ENCODE results near the gene LRRC23. TPM values are rescaled to one million over a fixed set of nuclear protein-coding genes. Genes with fewer than 3 reads are reported as not detected.

Gene LRRC23
- polyA plus RNA-seq, 1 of the 3 experiments (the other 2 are of a cell fraction), result 11.9 TPM

DNA sequence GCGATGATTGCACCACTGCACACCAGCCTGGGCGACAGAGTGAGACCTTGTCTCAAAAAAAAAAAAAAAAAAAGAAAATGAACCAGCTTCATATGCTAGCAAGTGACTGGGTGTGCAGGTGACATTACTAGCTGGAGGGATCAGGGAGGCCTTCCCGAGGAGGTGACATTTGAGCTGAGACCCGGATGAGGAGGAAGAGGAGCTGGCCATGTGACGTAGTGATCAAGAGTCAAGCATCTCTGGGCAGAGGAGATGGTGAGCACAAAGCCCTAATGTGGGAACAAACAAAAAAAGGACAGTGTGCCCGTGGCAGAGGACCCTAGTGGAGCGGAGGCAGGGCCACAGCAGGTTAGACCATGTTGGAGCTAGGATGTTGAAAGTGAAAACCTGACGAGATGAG lies 43.0 kb downstream of the LRRC23 start:
- no peaks in the 10 kb centered on the region for H3K9me3 ChIP-seq
- no peak overlapping the region for H3K4me2 ChIP-seq
- no peak overlapping the region for H3K4me3 ChIP-seq (ENCODE audit: low read depth in 2 of 2, low read length in 1 of 2)
- 95% methylated on average over 8 of the region's 8 CpGs for WGBS (ENCODE audit: low lambda C conversion rate)
- no peaks in the 10 kb centered on the region for H4K20me1 ChIP-seq (ENCODE audit: insufficient read depth)
- H3K27me3 ChIP-seq (ENCODE audit: insufficient read depth), result no peaks in the 10 kb centered on the region
- no peak overlapping the region for H2AFZ ChIP-seq (ENCODE audit: low read depth)
- peaks cover 3 to 5% of the 10 kb centered on the region in 2 experiments for H3K36me3 ChIP-seq (replicated peaks in 1 of 2; ENCODE audit: control insufficient read depth in 1 of 2, insufficient read depth in 2 of 2, low read length in 1 of 2)
- CTCF ChIA-PET, result interaction anchor here (1.7 to 6.5 kb wide), 5 partner anchors 10 to 166 kb away, joined by 5 to 114 read pairs (median 10); partner anchors contain the start of gene C1RL
- peaks cover 6 to 13% of the 10 kb centered on the region in 2 experiments; a peak in 3 of 4 replicates for H3K4me1 ChIP-seq (ENCODE audit: control insufficient read depth in 1 of 2, insufficient read depth in 2 of 2, low read depth in 1 of 2, low read length in 1 of 2)
- H3K9ac ChIP-seq, result no peak overlapping the region
- no peaks in the 10 kb centered on the region for H3K9me2 ChIP-seq
- H3K79me2 ChIP-seq (ENCODE audit: insufficient read depth), result peaks cover 10% of the 10 kb centered on the region; the same call in 1 of the 2 replicates
- H3K27ac ChIP-seq (ENCODE audit: low read depth in 2 of 2, low read length in 1 of 2), result no peak overlapping the region
- POLR2A ChIA-PET, result interaction anchor here (1.1 to 4.6 kb wide), 2 partner anchors 10 to 16 kb away, joined by 3 to 62 read pairs; no protein-coding TSS in a partner anchor
- no peak for DNase-seq
- TF ChIP-seq, protein P1, sequence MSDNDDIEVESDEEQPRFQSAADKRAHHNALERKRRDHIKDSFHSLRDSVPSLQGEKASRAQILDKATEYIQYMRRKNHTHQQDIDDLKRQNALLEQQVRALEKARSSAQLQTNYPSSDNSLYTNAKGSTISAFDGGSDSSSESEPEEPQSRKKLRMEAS (IDR thresholded peaks at IDR 0.05; ENCODE audit: low read depth), result no peak
- no peak for TF ChIP-seq RCOR1 (IDR thresholded peaks at IDR 0.05; ENCODE audit: low read length)
- no peak for TF ChIP-seq TEAD4 (IDR thresholded peaks at IDR 0.05; ENCODE audit: borderline replicate concordance, insufficient read depth)
- TF ChIP-seq JUND (IDR thresholded peaks at IDR 0.05), result no peak
- TF ChIP-seq MXI1 (IDR thresholded peaks at IDR 0.05; ENCODE audit: low read depth, low read length), result no peak
- TF ChIP-seq, protein P2, sequence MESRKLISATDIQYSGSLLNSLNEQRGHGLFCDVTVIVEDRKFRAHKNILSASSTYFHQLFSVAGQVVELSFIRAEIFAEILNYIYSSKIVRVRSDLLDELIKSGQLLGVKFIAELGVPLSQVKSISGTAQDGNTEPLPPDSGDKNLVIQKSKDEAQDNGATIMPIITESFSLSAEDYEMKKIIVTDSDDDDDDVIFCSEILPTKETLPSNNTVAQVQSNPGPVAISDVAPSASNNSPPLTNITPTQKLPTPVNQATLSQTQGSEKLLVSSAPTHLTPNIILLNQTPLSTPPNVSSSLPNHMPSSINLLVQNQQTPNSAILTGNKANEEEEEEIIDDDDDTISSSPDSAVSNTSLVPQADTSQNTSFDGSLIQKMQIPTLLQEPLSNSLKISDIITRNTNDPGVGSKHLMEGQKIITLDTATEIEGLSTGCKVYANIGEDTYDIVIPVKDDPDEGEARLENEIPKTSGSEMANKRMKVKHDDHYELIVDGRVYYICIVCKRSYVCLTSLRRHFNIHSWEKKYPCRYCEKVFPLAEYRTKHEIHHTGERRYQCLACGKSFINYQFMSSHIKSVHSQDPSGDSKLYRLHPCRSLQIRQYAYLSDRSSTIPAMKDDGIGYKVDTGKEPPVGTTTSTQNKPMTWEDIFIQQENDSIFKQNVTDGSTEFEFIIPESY (IDR thresholded peaks at IDR 0.05; ENCODE audit: borderline replicate concordance, low read depth), result no peak
- no peak for TF ChIP-seq YY1 (IDR thresholded peaks at IDR 0.05; ENCODE audit: low read depth)
- no peak for TF ChIP-seq FOSL2 (IDR thresholded peaks at IDR 0.05; ENCODE audit: borderline replicate concordance, low read depth)
- TF ChIP-seq, protein P3, sequence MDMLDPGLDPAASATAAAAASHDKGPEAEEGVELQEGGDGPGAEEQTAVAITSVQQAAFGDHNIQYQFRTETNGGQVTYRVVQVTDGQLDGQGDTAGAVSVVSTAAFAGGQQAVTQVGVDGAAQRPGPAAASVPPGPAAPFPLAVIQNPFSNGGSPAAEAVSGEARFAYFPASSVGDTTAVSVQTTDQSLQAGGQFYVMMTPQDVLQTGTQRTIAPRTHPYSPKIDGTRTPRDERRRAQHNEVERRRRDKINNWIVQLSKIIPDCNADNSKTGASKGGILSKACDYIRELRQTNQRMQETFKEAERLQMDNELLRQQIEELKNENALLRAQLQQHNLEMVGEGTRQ (IDR thresholded peaks at IDR 0.05; ENCODE audit: borderline replicate concordance, low read depth, low read length), result no peak
- TF ChIP-seq NRF1 (IDR thresholded peaks at IDR 0.05; ENCODE audit: low read depth, low read length), result no peak
- TF ChIP-seq, protein P4, sequence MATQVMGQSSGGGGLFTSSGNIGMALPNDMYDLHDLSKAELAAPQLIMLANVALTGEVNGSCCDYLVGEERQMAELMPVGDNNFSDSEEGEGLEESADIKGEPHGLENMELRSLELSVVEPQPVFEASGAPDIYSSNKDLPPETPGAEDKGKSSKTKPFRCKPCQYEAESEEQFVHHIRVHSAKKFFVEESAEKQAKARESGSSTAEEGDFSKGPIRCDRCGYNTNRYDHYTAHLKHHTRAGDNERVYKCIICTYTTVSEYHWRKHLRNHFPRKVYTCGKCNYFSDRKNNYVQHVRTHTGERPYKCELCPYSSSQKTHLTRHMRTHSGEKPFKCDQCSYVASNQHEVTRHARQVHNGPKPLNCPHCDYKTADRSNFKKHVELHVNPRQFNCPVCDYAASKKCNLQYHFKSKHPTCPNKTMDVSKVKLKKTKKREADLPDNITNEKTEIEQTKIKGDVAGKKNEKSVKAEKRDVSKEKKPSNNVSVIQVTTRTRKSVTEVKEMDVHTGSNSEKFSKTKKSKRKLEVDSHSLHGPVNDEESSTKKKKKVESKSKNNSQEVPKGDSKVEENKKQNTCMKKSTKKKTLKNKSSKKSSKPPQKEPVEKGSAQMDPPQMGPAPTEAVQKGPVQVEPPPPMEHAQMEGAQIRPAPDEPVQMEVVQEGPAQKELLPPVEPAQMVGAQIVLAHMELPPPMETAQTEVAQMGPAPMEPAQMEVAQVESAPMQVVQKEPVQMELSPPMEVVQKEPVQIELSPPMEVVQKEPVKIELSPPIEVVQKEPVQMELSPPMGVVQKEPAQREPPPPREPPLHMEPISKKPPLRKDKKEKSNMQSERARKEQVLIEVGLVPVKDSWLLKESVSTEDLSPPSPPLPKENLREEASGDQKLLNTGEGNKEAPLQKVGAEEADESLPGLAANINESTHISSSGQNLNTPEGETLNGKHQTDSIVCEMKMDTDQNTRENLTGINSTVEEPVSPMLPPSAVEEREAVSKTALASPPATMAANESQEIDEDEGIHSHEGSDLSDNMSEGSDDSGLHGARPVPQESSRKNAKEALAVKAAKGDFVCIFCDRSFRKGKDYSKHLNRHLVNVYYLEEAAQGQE (IDR thresholded peaks at IDR 0.05; ENCODE audit: low read depth, low read length), result no peak
- TF ChIP-seq FOXJ3 (CRISPR knock-in tag; IDR thresholded peaks at IDR 0.05), result no peak
- TF ChIP-seq EZH2phosphoT487 (IDR thresholded peaks at IDR 0.05; ENCODE audit: borderline replicate concordance, low read depth), result no peak
- TF ChIP-seq RXRA (IDR thresholded peaks at IDR 0.05; ENCODE audit: borderline replicate concordance, low read depth), result no peak
- TF ChIP-seq NFIC (IDR thresholded peaks at IDR 0.05; ENCODE audit: borderline replicate concordance), result no peak
- TF ChIP-seq ELF1 (IDR thresholded peaks at IDR 0.05), result no peak
- no peak for TF ChIP-seq TAF1 (IDR thresholded peaks at IDR 0.05; ENCODE audit: borderline replicate concordance, low read depth, low read length)
- no peak for TF ChIP-seq SMC3 (IDR thresholded peaks at IDR 0.05; ENCODE audit: low read depth, low read length)
- TF ChIP-seq, protein P5, sequence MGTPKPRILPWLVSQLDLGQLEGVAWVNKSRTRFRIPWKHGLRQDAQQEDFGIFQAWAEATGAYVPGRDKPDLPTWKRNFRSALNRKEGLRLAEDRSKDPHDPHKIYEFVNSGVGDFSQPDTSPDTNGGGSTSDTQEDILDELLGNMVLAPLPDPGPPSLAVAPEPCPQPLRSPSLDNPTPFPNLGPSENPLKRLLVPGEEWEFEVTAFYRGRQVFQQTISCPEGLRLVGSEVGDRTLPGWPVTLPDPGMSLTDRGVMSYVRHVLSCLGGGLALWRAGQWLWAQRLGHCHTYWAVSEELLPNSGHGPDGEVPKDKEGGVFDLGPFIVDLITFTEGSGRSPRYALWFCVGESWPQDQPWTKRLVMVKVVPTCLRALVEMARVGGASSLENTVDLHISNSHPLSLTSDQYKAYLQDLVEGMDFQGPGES (IDR thresholded peaks at IDR 0.05; ENCODE audit: low read depth, low read length), result no peak
- no peak for TF ChIP-seq MEF2A (IDR thresholded peaks at IDR 0.05; ENCODE audit: borderline replicate concordance, low read depth)
- H3F3A ChIP-seq (replicated peaks; ENCODE audit: insufficient read depth), result peaks cover 23% of the 10 kb centered on the region
